HG03520 (cell line): ENCODE measurements around the gene CDH4.
"Not testable (repeated sequence)": the region's sequence is repeated elsewhere in the genome, so short reads cannot be mapped to it uniquely, and the experiment has no call there.

Experiments
- ATAC-seq: cut with Tn5 transposase; IDR thresholded peaks from one replicate; pipeline ENCODE4 v1.9.1; 2021; ENCODE audit warnings: mild to moderate bottlenecking, moderate library complexity; ENCODE audit not compliant: unreplicated experiment

The CDH4 gene

DNA sequence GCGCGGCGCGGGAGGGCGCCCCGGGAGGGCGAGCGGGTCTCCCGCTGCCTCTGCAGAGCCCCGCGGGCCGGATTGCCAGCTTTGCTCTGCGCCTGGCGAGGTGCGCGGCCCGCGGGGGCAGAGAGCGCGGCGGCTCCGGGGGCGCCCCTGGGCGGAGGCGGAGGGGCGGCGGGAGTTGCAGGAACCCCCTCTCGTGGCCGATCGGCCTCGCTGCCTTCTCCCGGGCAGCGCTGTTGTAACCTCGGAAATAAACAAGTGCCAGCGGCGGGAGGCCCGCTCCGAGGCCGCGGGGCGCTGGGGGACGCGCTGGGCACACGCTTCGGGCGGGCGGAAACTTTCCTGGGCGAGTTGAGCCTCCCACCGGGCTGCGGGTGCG is 1.2 kb downstream of the CDH4 start:
- no peak for ATAC-seq

DNA sequence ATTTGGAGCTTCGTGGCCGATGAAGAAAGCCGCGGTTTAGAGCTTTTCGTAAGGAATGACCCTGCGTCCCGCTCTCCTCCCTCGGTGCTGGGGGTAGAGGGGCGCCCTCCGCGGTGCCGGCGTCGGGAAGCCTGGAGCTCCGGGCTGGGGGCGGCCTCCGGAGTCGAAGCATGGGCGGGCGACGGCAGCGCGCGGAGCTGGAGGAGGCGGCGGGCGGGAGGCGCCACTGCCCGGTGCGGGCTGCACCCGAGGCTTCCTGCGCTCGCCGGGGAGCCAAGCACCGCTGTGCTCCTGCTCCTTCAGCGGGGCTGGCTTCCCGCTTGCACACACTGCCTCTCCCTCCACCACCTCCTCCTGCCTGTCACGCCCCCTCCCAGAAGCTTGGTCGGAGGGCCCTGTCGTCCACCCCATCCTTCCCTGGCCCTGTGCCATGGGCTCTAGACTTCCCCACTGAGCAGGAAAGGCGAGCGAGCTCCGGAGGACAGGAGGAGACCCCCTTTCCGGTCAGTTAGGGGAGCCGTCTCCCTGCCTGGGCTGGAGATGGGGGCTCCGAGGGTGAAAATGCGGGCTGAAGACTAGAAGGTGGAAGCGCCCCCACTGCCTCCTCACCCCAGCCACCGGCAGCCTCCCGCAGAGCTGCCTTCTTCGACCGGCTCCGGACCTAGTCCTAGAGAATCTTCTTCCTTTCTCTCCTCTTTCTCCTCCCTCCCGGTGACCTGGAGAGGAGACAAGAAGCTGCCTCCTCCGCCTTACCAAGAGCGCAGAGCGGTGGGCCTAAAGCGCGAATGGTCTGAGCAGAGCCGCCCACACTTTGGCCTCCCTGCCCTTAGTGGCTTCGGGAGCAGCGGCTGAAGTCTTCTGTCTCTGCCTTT is 1.8 kb downstream of the CDH4 start:
- no peak for ATAC-seq

DNA sequence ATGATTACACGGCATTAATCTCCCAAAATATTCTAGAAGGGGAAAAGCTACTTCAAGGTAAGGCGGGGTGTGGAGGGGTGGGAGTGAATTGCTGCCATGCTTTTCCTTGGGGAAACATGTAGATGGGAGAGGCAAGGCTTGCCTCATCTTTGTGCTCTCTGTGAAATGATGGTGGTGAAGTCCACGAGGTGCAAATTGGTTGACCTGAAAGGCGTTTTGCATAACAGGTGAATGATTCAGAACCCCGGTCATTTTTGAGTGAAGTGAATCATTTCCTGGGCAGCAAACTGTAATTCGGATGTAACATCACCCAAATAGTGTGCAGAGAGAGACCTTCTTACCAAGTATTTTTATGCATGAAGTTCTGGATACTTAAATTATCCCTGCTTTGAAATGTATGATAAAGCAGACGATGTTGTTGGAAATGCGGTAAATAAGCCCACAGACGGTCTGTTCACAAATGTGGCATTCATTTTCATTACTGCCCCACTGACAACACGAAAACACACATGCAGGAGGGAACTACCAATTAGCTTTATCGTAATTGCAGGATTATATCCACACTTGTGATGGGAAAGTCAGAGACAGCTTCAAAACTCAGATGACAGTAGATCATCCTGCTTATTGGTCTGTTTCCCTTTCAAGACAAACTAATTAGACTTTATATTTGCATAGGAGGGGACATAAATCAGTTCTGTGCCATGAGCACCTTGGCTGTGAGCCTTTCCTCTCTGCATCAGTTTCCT is 3.0 kb downstream of the CDH4 start:
- no peak for ATAC-seq

- ATAC-seq, result no peak
Measured at GRCh38 chr20:61256365-61256764, 4.3 kb downstream of the CDH4 start.

DNA sequence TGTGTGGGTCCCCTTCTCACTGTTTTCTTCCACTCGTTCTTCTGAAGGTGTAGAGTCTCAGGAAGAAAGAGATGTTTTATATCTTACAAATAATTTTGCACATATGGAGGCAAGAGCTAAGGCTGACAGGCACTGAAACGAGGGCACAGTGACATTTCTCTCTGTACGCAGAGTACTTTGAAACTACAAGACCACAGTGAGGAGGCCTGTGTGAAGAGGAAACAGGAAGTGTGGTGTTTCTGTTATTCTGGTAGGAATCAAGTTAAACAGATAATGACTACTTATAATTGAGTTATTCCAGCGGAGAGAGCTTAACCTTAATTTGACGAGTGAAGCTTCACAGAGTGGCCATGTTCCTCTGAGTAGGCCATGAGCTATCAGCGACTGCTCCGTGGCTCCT is 4.8 kb downstream of the CDH4 start:
- no peak for ATAC-seq

- no peak for ATAC-seq
Measured at GRCh38 chr20:61257611-61258010, 5.5 kb downstream of the CDH4 start.

DNA sequence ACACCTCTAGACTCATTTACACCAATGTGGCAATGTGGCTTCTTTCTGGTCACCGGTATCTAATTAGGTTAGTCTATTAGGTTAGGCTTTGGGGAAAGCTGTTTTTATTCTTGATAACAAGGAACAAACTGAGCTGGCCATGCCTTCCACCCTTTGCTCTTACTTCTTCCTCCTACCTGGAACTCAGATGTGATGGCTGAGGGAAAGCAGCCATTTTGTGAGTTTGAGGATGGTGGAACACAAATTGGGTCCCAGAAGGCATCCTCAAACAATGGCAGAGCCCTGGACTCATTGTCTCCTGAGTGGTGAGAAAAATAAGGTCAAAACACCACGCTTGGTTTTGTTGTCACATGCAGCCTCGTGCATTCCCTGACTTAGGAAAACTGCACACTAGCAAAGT is 7.7 kb downstream of the CDH4 start:
- ATAC-seq, result no peak

GRCh38 chr20:61260905-61261304 is 8.8 kb downstream of the CDH4 start:
- no peak for ATAC-seq

DNA sequence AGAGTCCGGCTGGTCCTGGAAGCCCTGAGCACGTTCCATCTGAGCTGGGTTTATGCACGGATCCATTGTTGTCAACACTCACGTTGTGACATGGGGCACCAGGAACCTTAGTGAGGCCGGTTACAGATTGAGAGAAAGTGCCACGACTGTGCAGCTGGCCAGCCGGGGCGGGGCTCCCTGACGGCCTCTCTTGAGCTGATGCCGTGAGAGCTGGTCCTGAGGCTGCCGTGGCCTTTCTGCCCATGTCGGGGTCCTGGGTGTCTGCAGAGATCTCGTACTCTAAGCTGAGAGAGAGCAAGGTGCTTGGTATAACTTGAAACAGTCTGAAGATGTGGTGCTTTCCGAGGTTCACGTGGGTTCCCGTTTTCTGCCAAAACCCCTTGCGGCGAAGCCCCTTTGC is 10.0 kb downstream of the CDH4 start:
- no peak for ATAC-seq

DNA sequence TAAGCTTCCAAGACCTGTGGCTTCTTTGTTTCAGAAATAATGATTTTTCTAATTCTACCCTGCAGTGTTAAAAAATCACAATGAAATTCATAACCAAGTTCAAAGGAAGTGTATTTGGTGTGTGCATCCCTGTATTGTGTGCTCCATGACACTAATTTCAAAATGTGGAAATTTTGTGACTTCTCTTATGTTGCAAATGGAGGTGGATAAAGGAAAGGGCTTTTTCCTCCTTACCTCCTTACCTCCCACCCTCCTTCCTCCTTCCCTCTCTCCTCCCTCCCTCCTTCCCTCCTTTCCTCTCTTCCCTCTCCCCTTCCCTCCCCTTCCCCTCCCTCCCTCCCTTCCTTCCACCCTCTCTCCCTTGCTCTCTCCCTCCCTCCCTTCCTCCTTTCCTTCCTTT is 10.5 kb downstream of the CDH4 start:
- ATAC-seq, result no peak

DNA sequence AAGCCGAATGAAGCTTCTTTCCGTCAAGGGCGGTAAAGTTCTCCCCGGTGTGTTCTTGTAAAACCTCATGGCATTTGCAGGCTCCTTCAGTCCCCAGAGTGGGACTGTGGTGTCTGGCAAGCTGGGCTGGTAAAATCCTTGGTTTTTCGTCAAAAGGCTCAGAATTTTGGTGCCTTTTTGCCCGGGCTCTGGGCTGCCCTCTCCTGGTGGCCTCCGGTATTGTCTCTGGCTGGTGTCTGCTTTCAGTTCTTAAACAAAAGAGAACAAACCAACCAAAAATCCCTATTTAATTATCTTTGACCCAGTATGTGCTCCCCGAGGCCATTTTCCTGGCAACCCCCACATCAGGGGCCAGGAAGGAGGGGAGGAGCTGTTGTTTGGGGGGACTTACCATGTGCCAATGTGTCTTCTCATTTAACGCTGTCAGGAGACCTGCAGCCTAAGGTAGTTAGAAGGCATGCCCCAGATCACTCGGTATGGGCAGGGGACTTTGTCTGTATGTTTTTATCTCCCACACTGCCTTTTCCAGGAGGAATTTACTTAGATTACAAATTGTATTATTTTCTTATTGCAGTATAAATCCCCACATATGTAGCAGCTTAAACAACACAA is 11.1 kb downstream of the CDH4 start:
- ATAC-seq, result no peak

- no peak for ATAC-seq
Measured at GRCh38 chr20:61263938-61264337, 11.9 kb downstream of the CDH4 start.

DNA sequence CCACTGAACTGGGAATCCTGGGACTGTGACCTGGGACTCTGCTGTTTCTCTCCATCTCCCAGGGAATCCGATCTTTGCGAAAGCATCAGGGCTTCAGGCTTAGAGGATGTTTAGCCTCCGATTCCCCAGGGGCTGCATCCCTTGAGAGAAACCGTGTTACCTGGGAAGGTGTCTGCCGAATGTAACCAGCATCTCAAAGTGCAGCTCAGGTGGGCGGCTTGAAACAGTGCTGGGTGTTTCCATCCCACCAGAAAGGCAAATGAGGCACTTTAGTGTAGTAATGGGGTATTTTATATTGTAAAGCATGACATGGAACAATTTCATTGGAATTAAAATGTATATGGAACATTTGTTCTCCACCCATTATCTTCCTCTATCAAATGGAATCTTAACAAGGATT is 15.2 kb downstream of the CDH4 start:
- no peak for ATAC-seq

DNA sequence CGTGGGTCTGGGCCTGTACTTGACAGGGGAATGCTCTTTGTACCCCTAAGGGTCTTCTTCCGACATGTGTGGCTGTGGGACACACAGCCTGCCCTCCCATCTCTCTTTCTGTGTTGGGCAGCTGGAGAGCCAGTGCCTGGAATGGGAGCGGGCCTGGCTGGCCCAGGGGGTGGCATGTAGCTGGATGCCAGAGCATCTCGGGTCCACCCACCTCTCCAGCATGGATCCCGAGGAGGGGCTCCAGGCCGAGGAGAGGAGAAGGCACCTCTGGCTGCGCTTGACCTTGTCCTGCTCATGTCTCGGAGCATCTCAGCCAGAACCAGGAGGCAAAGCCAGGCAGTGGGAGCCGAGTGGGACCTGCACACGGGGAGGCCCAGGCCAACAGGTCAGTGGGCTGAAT is 16.0 kb downstream of the CDH4 start:
- no peak for ATAC-seq

DNA sequence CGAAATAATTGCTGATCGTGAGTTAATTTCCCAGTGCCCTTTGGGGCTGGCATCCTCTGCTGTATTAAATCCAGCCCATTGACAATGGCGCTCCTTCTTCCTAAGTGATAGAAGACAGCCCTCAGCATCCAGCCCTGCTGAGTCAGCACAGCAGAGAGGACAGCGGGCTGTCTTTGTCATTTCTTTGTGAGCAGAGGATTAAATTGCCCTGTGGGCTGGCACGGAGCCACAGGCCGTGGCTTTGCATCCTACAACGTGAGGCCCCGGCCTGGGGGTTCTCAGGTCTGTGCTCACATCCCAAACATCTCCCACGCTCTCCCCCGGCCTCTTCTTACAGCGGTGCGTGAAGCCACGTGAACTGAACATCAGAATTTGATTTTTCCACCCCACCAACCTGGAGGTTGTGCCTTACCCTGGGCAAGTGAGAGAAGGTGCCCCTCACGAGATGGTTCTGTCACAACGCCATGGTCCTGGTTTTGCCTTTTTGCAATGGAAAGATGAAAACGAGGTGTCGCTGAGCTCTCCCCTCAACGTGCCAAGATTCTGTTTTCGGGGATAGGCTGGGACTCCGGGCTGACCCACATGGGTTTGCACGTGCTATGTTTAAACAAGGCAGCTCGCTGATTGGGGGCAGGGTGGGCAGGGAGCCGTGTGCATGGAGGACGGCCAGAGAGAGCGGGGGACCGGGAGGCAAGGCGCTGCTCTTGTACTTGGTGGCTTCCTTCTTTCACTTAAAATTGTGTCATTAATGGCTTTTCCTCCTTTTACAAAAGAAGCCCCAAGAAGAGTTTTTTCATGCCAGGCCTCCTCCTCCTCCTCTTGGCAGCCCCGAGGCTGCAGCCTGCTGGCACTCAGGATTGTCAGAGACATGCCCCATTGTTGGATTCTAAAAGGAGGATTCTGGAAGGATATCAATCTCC is 19.5 kb downstream of the CDH4 start:
- no peak for ATAC-seq

- not testable (repeated sequence) for ATAC-seq
Measured at GRCh38 chr20:61273024-61273423, 21.0 kb downstream of the CDH4 start.

- ATAC-seq, result not testable (repeated sequence)
Measured at GRCh38 chr20:61273666-61274065, 21.6 kb downstream of the CDH4 start.

- no peak for ATAC-seq
Measured at GRCh38 chr20:61274326-61274725, 22.3 kb downstream of the CDH4 start.

- ATAC-seq, result no peak
Measured at GRCh38 chr20:61278296-61278695, 26.2 kb downstream of the CDH4 start.

DNA sequence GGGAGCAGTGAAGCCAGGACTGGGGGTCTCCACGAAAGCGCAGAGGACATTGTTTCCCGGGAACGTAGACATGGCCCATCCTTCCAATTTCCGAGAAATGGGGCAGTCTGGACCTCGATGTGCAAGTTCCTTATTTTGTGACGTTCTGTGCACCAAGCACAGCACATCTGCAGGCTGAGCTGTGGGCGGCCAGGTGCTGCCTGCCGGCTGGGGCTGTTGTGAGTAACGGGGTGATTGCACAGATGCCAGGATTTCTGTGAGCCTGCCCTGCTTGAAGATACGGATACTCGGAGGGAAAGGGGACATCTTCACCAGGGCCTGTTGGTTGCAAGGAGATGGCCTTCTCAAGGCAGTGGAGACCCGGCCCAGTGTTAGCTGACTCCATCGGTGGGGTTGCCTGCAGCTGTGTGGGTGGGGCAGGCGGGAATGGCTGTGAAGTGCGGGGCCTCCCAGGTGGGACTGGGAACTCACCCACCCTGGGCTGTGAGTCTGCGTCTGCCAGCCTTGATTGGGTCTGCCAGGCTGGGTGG is 27.6 kb downstream of the CDH4 start:
- ATAC-seq, result no peak
